Measurements from ENCODE around the gene TPST1.

GRCh38 chr7:66379542-66380160 is 174.5 kb downstream of the TPST1 start:
- no peak for TF ChIP-seq CTCF (IDR thresholded peaks at IDR 0.05)
- no peak for TF ChIP-seq POLR2A (IDR thresholded peaks at IDR 0.05)

Data from thyroid gland (tissue), 4 donors.